Stimulated activated CD8-positive, alpha-beta memory T cell treated with anti-CD3 and anti-CD28 coated beads, Interleukin-7, amount 100 ng/mL, for 4 hours (primary cell): ENCODE measurements around the gene VPS37D.
"Not testable (repeated sequence)": the region's sequence is repeated elsewhere in the genome, so short reads cannot be mapped to it uniquely, and the experiment has no call there.

Source experiments
- DNase-seq, 2 donors: peaks; one replicate each; pipeline ENCODE4 v3.0.0-alpha.2; 2020; ENCODE audit warnings: low read depth in 2 of 2

The VPS37D gene

DNA sequence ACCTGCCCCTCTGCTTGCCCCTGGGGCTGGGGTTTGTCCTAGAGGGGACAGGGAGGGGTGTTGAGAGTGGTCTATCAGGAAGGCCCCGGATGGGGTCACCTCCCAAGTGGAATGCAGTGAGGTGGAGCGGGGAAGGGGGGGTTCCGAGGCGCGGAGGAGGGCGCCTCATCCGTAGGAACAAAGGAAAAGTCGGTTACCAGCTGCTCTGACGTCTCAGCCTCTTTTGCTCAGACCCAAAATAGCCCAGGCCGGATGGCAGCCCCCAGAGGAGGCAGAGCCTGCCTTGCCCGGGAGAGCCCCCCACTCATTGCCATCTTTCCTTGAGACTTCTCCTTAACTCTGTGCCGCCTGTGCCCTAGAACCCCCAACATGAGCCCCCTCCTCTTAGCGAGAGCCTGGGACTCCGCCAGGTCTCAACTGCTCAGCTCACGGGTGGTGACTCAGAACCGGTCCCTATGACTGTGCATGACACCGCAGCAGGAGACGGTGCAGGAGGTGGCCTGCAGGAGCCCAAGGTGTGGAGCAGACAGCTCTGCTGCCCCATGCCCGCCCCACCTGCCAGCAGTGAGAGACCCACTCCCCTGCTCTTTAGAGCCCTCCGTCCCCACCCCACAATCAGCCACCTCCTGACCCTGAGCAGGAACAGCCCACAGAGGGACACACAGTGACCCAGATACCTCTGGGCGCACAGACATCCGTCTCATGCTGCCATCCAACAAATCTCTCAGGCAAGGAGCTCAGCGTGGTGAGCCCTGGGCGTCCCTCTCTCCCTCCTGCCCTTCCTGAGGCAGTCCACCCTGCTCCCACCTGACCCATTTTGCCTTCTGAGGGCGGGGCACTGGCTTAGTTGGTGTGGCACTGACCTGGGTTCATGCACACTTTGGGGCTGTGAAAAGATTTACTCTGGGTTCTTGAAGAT lies 38.8 kb downstream of the VPS37D start:
- no peak for DNase-seq

DNA sequence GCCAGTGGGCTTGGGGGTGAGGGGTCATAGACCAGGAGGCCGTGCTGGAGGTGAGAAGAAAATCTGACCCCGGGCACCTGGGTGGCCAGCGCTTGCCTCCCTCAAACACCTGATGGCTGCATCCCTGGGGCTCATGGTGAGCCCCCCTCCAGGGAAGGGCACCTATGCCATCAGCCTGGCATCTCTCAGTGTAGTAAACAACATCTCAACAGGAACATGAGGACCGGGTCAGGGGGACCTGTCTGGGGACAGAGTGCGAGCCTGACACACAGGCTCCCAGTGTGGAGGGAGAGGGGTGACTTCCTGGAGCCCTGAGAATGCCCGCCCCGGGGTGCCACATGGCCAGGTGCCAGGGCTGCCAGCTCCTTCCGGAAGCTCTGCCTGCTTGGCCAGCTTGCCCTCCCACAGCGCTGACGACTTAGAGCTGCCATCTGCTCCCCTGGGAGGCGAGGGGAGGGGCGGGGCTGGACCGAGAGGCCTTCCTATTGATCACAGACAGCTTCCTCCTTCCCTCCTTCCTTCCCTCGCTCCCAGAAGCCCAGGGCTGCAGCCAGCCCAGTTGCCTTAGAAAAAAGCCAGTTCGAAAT lies 39.5 kb downstream of the VPS37D start:
- no peak for DNase-seq

DNA sequence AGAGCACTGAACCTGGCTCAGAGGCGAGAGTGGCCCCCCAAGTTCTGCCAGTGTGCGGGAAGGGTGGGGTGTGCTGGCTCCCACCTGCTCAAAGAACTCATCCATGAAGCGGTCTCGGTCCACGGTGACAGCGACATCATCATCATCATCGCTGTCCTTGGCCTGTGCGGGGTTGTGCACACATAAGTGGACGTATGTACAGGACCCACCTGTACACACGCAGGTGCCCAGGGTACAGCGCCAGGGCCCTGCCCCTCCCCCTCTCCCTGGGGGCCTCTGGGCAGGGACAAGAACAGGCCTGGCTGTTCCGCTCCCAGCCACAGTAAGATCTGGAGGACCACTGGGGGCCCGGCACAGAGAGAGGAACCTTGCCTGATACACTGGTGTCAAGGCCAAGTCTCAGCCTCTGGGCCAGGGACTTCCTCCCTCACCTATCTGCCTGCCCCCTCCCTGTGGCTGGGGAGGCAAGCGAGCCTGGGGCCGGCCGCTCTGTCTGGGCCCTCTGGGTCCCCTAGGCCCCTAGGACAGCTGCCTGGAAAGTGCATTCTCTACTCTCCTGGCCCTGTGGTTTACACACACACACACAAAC lies 41.4 kb downstream of the VPS37D start:
- no peak for DNase-seq

DNA sequence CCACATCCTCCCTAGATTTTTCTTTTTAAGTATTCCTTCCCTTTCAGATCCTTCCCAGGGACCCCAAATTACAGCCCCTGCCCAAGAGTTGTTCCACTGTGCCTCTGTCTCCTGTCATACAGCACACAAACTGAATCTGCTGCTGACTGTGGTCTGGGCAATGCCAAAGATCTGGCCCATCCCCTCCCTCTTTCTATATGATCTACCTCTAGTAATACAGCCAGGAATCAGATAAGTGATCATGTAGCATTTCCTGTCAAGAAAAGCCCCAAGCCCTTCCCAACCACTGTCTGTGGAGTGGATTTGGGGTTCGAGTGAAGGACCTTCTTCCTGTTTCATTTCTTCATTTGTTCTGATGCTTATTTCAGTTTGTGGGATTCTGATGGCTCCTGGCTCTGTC lies 45.1 kb downstream of the VPS37D start:
- DNase-seq, result no peak

DNA sequence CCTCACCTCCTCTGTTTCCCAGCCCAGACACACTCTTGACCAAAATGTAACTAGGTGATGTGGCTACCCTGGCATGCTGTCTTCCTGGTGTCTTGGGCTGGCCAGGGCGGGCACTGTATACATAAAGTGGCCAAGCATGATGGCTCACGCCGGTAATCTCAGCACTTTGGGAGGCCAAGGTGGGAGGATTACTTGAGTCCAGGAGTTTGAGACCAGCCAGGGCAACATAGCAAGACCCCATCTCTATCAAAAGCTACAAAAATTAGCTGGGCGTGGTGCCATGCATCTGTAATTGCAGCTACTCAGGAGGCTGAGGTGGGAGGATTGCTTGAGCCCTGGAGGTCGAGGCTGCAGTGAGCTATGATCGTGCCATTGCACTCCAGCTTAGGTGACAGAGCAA lies 45.7 kb downstream of the VPS37D start:
- not testable (repeated sequence) for DNase-seq

DNA sequence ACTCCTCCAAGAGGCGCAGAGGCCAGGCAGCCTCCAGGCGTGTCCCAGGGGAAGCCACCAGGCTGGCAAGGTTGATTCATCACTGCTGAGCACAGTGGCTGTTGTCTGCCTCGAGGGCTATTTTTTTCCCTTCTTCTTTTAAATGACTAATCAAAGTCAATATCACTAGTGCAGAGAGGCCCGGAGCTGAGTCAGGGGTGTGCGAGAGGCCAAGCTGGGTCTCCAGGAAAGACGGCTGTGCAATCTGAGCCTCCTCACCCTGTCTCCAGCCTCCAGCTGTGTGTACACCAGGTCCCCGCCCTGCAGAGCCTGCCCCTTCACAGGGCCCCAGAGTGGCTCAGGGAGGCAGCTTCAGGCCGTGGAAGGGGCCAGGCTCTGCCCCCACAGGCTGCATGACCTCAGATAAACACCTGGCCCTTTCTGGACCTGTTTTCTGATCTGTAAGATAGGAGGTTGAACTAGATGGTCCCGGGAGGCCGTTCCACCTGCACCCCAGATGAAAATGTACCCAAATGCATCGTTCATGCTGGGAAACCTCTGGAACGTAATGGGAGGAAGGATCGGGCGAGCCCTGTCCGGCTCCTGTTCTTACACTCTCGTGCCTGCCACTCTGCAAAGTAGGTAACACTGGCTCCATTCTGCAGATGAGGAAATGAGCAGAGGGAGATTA lies 48.2 kb downstream of the VPS37D start:
- DNase-seq, result no peak

DNA sequence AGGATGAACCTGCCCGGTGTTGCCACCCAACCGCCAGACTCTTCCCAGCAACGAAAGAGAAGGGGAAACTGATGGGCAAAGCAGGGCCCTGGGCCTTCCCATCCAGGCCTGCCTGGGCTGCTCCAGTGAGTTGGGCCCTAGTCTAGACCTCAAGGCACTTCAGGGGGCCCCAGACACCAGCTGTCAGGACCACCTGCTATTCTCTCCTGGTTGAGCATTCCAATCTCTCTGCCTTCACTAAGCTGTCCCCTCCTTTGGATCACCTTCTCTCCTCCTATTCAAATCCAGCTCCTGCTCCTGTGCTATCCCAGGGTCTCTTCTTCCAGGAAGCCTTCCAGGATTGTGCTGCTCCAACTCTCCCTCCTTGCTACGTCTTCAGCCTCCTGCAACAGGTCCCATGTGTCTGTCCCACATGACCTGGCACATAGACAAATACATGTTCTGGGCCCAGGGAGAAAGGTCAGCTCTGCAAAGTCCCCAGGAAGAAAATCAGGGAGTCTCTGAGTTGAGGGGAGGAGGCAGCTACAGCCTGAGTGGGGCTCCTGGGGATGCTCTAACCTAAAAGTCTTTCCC lies 48.8 kb downstream of the VPS37D start:
- no peak for DNase-seq

DNA sequence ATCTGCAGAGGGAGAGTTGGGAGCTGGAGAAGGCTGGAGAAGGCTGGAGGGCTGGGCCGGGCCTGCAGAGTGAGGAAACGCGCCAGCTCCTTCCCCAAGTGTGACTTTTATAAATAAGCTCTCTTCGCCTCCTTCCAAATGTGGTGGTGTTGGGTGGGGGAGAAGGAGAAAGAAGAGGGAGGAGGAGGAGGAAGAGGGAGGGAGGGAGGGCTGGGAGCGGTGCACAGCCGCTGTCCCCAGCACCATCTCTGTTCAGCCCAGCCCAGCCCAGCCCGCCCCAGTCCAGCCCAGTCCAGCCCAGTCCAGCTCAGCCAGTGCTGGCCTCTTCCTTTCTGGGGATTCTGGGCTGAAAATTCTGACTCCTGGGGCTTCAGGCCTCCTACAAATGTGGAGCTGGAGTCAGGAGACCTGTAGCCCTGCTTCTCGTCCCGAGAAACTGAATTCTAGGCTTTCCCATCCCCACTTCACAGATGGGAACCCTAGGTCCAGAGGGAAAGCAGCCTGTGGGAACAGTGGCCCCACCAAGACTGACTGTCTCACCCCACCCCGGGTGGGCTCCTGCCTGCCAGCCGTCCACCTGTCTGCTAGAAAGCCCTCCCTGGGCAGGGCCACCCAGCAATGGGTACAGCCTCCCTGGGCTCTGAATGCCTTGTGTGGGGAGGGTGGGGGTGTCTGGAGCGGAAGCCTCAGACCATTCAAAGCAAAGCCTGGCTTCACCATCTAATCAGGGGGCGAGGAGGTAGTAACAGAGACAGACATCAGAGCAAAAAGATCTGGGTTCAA lies 49.6 kb downstream of the VPS37D start:
- no peak for DNase-seq

DNA sequence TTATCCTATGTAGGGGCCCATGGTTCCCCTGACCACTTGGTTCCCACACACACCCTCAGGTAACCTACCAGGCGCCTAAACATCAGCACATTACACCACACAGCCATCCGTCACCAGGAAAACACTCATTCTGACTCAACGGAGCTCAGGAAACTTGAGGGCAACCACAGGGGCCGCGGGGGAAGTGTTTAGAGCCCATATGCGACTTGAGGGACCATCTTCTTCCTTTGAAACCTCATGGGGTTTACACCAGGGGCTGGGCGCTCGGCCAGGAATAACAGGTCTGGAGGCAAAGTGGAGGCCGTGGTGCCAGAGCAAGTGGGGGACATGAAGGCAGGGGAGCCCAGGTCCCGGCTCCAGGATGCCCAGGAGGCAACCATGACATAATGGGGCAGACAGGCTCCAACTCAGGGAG lies 50.4 kb downstream of the VPS37D start:
- peak; percentile 72 to 75 for DNase-seq

DNA sequence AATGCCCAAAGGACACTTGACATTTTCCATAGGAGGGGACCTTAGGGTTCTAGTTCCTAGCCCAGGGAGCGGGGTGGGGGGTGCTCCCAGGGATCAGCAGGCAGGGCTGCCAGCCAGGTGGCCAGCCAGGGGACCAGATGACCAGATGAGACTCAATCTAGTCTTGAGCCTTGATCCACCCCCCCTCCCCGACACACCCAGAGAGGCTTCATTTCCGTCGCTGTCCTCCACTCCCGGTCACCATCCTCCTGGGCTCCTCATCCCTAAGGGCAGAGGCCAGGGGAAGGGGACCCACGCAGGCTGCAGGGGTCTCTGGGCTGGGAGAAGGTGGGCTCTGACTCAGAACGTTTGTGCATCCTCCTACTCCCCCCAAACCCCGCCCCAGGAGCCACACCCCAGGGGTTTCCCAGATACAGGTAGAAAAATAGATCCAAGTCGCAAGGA lies 50.8 kb downstream of the VPS37D start:
- DNase-seq, result no peak

DNA sequence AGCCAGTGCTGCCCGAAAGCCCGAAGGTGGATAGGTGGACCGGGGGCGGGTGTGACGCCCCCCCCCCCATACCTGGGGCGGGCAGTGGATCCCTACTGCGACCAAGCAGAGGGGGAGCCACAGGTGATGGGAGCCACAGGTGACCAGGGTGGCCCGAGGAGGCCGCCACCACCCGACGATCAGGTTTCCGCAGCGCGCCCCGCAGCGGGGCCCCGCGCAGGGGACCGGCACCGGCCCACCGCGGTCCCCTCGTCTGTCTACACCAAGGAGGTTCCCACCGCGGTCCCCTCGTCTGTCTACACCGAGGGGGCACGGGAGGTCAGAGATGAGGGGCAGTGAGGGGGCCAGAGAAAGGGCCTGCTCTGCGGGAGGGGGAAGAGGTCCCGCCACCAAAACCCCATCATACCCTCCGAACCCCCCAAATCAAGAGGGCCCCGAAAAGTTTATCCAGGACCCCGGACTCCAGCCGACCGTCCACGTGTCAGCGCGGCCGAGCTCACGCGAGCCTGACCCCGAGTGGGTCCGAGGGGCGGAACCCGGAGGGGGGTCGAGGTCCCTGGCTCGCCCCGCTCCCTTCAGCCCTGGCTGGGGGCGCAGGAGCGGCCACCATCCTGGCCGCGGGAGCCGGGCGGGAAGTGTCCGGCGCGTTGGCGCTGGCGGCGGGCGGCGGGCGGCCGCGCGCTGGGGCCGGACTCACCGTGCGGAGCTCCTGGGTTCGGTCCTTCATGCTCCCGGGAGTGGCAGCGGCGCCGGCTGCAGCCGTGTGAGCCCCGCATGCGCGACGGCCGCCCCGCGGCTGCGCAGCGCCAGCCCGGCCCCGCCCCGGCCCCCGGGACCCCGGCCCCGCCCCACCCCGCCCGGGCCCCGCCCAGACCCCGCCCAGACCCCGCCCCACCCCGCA lies 51.5 kb downstream of the VPS37D start, which contains the start of gene STX1A:
Gene STX1A, minus strand, starts transcription at position 765 of the 901 bp plus-strand sequence. Its CDS starts 38 bp downstream, at position 727.
- peak; percentile 30 to 66 for DNase-seq

DNA sequence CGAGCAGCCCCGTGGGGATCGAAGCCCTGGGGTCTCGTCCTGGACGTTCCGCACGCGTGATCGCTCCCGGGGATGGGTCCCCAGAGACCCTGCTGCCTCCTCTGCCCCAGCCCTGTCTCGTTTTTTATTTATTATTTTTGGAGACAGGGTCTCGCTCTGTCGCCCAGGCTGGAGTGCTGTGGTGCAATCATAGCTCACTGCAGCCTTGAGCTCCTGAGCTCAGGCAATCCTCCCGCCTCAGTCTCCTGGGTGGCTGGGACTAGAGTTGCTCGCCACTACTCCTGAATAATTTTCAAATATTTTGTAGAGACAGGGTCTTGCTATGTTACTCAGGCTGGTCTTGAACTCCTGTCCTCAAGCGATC lies 52.2 kb downstream of the VPS37D start:
- DNase-seq, result no peak

DNA sequence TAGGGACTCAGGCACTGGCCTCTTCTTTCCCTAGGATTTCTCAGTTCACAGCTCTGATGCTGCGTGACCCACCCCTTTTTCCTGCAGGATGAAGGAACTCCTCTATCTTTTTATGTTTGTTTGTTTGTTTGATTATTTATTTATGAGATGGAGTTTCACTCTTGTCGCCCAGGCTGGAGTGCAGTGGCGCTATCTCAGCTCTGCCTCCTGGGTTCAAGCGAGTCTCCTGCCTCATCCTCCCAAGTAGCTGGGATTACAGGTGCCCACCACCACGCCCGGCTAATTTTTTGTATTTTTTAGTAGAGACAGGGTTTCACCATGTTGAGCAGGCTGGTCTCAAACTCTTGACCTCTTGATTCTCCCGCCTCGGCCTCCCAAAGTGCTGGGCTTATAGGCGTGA lies 52.8 kb downstream of the VPS37D start:
- DNase-seq, result not testable (repeated sequence)

DNA sequence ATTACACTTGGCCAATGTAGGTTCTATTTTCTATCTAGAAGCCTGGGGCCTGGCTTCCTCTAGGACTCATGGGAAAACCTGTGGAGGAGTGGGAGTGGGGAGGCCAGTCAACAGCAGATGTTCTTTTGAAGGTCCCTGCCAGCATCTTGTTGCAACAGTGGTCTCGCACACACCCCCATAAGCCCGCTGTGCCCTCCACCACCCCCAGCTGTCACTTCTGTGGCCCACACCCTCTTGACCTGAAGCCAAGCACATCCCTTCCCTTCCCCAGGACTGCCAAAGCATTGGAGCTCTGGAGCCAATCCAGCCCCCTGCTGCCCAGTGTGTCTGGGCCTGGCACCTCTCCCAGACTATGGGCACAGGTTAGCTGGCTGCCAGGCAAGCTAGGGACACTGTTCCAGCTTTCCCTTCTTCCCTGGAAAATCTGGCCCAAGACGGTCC lies 53.8 kb downstream of the VPS37D start:
- DNase-seq, result no peak
